ENCODE measurements around the gene PCNP.

DNA sequence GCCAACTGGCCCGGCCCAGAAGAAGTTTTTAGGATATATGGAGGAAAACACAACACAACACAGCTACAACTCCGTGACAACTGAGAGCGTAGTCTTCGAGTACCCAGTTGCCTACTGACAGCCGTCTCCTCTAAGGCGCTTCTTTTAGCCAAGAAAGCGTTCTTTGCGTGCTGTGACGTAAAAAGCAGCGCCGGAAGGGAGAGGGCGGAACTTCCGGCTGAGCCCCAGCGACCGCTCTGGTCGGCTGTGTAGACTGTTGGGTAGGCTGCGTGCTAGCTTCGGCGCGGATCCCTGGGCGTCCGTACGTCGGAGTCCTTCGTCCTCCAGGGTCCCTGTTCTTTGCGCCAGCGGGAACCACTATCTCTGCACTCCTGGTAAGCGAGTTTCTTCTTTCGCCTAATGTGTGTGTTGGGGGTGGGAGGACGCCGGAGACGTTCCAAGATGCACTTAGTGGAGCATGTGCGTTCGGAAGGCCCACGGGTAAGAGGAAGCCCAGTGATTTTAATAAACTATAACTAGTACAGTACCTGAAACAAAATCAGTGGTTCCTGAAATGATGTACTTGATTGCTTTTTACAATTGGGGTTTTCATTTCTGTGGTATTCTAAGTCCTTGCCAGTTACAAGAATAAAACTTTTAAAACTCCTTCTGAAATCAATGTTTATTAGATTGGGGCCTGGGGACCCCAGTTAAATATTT lies 12.2 kb upstream of the PCNP start, which contains the start of gene TRMT10C:
- no peak for TF ChIP-seq EZH2 (IDR thresholded peaks at IDR 0.05; ENCODE audit: insufficient read depth, poor library complexity, severe bottlenecking)
- TF ChIP-seq EZH2phosphoT487 (IDR thresholded peaks at IDR 0.05; ENCODE audit: insufficient read depth, low read depth) = no peak

Data from GM23248 (cell line).